Stimulated activated CD4-positive, alpha-beta T cell treated with anti-CD3 and anti-CD28 coated beads, Interleukin-2, amount 100 ng/mL, for 24 hours (primary cell): ENCODE measurements around the gene CRNKL1.

Experiments used
- DNase-seq, 2 donors: peaks; one replicate each; pipeline ENCODE4 v3.0.0-alpha.2; 2020

Gene CRNKL1

GRCh38 chr20:20060234-20060998 is 8.2 kb upstream of the CRNKL1 start:
- DNase-seq: no peak

GRCh38 chr20:20051767-20052073 is 546 bp downstream of the CRNKL1 start:
- no peak for DNase-seq

- DNase-seq: no peak
Observed at GRCh38 chr20:20039752-20040387, 12.4 kb downstream of the CRNKL1 start.

- DNase-seq: no peak
Observed at GRCh38 chr20:20038586-20038985, 13.7 kb downstream of the CRNKL1 start.

- DNase-seq: no peak
Observed at GRCh38 chr20:20037960-20038359, 14.3 kb downstream of the CRNKL1 start.

GRCh38 chr20:20036756-20037155 is 15.5 kb downstream of the CRNKL1 start:
- DNase-seq: no peak

GRCh38 chr20:20034486-20034885 is 17.8 kb downstream of the CRNKL1 start:
- no peak for DNase-seq

- no peak for DNase-seq
Observed at GRCh38 chr20:20031790-20032189, 20.5 kb downstream of the CRNKL1 start.

GRCh38 chr20:20027284-20027683 is 25.0 kb downstream of the CRNKL1 start:
- DNase-seq: no peak

GRCh38 chr20:20024942-20025341 is 27.3 kb downstream of the CRNKL1 start:
- DNase-seq: no peak

- no peak for DNase-seq
Observed at GRCh38 chr20:20023395-20023794, 28.9 kb downstream of the CRNKL1 start.

- no peak for DNase-seq
Observed at GRCh38 chr20:20022498-20022897, 29.8 kb downstream of the CRNKL1 start.

GRCh38 chr20:20021835-20022234 is 30.4 kb downstream of the CRNKL1 start:
- no peak for DNase-seq

GRCh38 chr20:20020908-20021307 is 31.4 kb downstream of the CRNKL1 start:
- no peak for DNase-seq

- no peak for DNase-seq
Observed at GRCh38 chr20:20019123-20019522, 33.1 kb downstream of the CRNKL1 start.

- DNase-seq: no peak
Observed at GRCh38 chr20:20018366-20018765, 33.9 kb downstream of the CRNKL1 start.

GRCh38 chr20:20017844-20018185 is 34.5 kb downstream of the CRNKL1 start:
- DNase-seq: peak; percentile 17 to 25

- DNase-seq: peak; percentile 92 to 94
Observed at GRCh38 chr20:20017001-20017843, 35.0 kb downstream of the CRNKL1 start, which contains the start of gene NAA20. Gene NAA20 (plus strand): TSS chr20:20017362. CDS start chr20:20017397, 35 bp downstream.

GRCh38 chr20:20014659-20015058 is 37.6 kb downstream of the CRNKL1 start:
- DNase-seq: peak in 1 of 2 donors; percentile 24

- DNase-seq: no peak
Observed at GRCh38 chr20:20012541-20012940, 39.7 kb downstream of the CRNKL1 start.

- DNase-seq: no peak
Observed at GRCh38 chr20:20010639-20011500, 41.4 kb downstream of the CRNKL1 start.

GRCh38 chr20:20009784-20010253 is 42.4 kb downstream of the CRNKL1 start:
- no peak for DNase-seq

- DNase-seq: no peak
Observed at GRCh38 chr20:20005342-20005741, 46.9 kb downstream of the CRNKL1 start.
